GM18858 (cell line): Measurements from ENCODE around the gene GPRC6A.
"Not testable (repeated sequence)": the region's sequence is repeated elsewhere in the genome, so short reads cannot be mapped to it uniquely, and the experiment has no call there.

ENCODE experiments used
- ATAC-seq: cut with Tn5 transposase; IDR thresholded peaks from one replicate; pipeline ENCODE4 v1.9.1; 2021; ENCODE audit not compliant: unreplicated experiment

Gene GPRC6A, protein sequence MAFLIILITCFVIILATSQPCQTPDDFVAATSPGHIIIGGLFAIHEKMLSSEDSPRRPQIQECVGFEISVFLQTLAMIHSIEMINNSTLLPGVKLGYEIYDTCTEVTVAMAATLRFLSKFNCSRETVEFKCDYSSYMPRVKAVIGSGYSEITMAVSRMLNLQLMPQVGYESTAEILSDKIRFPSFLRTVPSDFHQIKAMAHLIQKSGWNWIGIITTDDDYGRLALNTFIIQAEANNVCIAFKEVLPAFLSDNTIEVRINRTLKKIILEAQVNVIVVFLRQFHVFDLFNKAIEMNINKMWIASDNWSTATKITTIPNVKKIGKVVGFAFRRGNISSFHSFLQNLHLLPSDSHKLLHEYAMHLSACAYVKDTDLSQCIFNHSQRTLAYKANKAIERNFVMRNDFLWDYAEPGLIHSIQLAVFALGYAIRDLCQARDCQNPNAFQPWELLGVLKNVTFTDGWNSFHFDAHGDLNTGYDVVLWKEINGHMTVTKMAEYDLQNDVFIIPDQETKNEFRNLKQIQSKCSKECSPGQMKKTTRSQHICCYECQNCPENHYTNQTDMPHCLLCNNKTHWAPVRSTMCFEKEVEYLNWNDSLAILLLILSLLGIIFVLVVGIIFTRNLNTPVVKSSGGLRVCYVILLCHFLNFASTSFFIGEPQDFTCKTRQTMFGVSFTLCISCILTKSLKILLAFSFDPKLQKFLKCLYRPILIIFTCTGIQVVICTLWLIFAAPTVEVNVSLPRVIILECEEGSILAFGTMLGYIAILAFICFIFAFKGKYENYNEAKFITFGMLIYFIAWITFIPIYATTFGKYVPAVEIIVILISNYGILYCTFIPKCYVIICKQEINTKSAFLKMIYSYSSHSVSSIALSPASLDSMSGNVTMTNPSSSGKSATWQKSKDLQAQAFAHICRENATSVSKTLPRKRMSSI

DNA sequence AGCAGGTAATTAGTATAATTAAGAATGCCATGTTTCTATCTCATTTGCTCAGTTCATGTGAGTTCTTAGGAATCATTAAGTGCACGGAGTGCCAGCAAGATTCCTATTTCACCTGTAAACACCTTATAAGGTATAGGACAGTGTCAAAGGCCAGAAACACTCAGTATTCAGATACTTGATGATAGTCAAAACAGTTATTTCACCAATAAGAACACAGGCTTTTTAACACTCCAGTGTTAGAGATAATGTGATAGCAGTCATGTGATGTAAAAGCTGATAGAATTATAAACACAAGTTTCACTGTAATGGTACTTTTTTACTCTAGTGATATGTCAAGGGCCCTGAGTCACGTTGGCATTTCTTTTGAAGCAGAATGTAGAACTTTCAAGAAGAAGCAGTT lies at the start of gene GPRC6A:
Gene GPRC6A (minus strand): TSS at position 101 of the 400 bp plus-strand sequence. CDS start 70 bp downstream, at position 31.
- ATAC-seq = no peak

DNA sequence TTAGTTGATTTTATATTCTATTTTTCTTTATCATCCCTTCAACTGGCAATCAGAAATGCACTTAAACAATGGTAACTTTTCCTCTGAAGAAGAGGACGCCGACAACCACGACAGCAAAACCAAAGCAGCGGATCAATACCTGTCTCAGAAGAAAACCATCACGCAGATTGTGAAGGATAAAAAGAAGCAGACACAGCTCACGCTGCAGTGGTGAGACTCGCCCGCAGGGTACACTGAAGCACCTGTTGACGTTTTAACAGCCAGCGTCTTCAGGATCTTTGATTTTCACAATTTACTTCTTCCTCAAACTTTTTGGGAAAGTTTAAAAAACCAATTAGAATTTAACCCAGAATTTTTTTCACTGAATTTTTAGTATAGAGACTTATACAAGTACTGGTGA lies 48.9 kb upstream of the GPRC6A start:
- ATAC-seq = no peak

DNA sequence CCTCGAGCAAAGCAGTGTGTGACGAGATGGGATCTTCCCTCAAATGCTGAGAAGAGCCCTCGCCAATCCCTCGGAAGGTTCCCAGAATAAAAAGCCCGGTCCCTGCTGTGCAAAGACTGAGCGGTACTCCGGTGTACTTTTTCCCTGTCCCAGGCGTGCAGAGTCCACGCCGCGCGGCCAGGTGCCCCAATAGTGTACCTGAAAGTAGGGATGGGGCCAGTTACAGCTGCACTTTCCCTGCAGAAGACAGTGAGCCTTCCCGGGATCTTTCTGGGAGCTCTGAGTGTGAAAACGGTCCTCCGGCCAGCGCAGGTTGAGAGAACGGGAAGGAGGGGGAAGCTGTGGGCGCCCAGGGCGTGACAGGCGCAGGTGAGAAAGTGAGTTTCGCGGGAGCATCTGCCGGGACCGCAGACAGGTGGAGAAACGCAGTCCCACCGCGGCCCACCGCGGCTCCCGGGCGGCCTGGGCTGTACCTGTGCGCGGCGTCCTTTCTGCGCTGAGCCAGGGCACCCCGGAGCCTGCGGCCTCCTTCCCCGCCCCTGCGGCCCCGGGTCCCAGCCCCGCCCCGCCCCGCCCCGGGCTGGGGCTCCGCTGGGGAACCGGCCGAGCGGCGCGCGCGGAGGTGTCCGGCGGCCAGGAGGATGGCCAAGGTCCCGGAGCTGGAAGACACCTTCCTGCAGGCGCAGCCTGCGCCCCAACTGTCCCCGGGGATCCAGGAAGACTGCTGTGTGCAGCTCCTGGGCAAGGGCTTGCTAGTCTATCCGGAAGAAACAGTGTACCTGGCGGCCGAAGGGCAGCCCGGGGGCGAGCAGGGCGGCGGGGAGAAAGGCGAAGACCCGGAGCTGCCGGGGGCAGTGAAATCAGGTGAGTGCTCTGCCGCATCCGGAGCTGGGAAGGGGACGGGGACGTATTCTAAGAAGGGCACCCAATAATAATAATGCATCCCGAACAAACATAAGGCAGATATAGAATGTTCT lies 48.0 kb upstream of the GPRC6A start, which contains the start of gene RFX6:
Gene RFX6 (plus strand): TSS at position 608 of the 977 bp plus-strand sequence. CDS start 34 bp downstream, at position 642.
- no peak for ATAC-seq

DNA sequence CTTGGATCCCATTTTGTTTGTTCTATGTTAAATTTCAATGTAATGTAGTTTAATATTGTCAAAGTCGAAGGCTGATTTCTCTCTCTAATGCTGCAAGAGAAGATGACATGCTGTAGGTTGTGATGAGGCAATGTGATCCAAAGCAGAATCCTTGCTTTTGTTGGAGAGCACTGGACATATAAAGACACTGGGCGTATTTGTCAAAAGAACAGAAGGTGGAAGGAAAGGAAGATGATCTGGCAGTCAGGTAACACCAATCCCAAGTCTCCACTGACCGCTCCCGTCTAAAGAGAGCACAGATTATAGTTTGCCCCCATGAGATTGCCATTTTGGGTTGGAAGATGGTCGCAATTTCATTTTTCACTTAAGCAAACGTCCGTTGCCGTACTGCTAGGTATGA lies 47.2 kb upstream of the GPRC6A start:
- ATAC-seq = no peak

DNA sequence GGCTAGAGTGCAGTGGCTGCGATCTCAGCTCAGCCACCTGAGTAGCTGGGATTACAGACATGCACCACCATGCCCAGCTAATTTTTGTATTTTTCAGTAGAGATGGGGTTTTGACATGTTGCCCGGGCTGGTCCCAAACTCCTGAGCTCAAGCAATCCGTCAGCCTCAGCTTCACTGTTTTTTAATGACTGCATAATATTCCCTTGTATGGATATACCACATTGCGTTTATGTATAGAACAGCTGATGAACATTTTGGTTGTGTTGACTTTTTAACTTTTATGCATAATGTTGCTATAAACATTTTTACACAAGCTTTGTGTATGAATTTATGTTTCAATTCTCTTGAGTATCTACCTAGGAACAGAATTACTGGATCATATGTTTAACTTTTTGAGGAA lies 43.9 kb upstream of the GPRC6A start:
- no peak for ATAC-seq

DNA sequence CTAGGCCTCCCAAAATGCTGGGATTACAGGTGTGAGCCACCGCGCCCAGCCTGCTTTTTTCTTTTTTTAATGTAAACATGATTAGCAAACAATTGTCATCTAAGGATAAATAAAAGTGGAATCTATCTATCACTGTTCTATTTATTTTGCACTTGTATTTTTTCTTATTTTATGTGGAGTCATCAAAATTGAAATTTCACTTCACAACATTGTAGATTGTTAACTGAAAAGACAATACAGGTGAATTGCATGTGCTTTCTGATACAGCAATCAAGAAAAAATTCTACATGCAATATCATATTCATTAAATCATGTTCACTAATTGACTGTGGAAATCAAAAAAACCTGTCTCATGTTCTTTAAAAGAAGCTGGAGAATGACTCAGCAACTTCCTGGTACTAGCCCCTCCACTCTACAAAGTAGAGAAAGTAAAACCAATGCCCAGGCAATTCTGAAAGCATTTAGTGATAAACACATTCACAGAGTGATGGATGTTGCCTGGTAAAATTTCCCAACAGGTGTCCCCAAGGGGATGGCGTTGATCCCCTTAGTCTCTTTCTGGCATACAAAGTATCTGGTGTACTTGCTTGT lies 37.5 kb upstream of the GPRC6A start:
- peak; percentile 61 for ATAC-seq

DNA sequence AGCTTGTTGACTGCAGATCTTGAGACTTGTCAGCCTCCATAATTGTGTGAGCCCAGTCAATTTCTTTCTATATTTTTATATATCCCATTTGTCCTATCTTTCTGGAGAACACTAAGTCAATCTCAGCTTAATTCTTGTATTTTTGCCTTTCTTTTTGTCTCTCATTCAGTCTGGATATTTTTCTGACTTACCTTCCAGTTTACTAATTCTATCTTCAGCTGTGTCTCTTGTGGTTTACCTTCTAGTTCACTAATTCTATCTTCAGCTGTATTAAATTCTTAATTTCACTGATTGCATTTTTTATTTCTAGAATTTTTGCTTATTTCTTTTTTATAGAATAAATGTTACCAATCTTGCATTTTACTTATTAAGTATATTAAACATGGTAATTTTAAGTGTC lies 30.4 kb upstream of the GPRC6A start:
- no peak for ATAC-seq

DNA sequence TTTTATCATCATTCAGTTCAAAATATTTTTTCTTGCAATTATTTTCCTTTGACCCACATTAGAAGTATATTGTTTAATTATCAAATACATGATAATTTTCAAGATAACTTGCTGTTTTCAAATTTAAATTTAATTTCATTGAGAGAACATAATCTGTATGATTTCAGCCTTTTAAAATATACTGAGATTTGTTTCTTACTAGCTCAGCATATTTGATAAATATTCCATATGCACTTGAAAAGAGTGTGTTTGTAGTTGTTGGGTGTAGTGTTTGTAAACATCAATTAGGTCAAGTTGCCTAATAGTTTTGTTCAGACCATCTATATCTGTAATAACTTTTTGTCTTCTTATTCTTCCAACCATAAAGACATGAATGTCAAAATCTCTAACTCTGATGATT lies 29.2 kb upstream of the GPRC6A start:
- ATAC-seq = no peak

DNA sequence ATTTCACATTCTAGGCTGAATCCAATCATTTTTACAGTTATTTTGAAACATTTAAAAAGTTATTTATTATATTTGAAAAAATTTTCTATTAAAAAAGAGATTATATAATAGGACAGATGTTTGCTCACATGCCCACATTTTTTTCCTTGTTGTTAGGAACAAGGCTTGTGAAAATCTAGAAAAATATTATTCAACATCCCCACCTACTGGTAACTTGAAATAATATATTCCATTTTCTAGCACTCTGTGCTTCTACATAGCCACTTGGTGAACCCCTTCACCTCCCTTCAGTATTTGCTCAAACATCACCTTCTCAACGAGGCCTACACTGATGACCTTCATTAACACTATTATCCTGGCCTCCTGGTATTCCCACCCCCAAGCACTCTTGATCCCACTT lies 18.3 kb upstream of the GPRC6A start:
- peak; percentile 65 for ATAC-seq

DNA sequence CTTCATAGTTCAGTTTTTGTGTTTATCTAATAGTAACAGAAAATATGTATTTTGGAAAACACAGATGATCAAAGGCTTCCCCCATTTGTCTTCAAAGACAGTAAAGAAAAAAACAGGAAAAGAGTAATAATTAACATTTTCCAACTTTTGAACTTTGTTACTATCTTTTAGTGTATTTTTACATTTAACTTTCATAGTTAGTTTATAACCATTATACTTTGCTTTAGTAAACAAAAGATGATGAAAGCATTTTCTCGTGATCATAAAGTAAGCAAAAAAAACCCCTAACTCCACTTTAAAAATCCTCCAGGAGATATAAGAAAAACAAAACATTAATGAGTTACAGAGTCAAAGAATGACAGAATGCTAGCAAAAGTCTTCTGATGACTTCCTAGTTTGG lies 13.6 kb upstream of the GPRC6A start:
- no peak for ATAC-seq

DNA sequence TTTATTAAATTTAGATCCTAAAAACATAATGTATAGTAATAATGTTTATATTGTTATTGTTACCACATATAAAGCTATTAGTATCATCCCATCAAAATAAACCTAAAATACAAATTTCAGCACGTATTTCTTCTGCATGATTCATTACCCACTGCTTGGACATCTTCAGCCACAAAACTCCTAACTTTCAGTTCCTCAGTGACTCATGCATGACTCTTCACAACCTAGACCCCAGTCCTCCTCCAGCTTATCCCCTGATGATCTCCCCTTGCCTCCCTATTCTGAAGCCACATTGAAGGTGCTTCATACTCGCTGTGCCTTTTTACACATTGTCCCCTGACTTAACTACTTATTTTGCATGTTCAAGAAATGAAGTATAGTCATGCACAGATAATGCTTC lies 11.2 kb upstream of the GPRC6A start:
- no peak for ATAC-seq

DNA sequence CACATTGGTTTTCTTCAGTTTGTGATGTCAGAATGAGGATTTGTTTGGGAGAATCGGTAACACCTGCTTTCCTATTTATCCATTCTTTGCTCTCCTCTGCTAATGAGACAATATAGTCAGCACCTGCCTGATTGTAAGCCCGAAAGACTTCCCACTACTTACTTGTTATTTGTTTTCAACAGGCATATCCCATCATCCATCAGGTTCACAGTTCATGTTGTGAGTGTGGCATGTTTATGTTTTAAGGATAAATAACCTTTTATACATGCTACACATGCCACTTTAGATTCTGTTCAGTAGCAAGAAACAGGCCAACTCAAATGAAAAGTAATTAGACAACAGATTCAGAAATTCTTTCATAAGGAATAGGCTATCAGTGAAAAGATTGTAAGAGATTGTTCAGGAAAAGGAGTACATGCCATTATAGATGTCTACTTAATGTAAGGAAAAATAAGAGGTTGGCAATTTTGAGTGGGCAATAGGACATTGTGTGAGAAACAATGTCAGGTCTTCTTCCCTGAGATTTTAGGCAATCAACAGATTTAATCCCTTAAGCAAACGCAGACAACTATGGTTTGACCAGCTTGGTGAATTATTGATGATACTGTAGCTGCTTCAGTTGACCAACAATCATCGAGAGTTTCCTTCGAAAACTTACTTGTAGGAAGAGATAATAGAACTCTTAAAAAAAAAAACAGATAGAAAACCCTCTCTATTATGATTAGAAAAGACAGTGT lies 7.9 kb upstream of the GPRC6A start:
- no peak for ATAC-seq

DNA sequence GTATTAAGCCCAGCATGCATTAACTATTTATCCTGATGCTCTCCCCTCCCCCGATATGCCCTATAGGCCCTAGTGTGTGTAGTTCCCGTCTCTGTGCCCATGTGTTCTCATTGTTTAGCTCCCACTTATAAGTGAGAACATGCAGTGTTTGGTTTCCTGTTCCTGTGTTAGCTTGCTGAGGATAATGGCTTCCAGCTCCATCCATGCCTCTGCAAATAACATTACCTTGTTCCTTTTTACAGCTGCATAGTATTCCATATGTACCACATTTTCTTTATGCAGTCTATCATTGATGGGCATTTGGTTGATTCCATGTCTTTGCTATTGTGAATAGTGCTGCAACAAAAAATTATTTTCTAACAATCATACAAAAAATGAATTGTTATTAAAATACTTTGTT lies 5.6 kb upstream of the GPRC6A start:
- ATAC-seq = not testable (repeated sequence)

DNA sequence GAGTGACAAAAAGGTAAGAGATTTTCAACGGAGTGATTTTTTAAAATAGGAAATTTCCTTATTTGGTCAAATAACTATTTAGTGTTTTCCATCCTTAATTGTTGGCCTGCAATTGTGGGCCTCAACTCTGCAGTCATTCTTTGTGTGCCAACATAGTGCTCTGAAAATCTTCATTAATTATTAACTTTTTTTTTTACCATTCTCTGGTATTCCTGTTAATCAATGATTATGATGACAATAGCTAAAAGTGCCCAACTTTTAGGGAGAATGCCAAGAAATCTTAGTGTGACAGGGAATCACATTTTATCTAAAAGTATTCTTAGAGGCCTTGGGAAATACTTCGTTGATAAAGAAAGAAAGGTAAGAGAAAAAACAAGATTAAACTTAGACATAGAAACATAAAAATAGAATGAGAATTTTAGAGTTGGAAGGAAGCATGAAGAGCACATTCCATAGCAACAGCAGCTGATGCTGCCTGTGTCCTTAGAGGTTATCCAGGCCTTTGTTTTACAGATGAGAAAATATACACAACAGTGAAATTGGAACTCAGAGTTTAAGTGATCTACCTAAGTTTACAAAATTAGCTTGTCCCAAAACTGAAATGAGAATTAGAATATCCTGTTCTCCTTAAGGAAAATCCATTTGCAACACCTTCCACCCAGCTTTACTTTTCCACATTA lies 1.2 kb downstream of the GPRC6A start:
- ATAC-seq = no peak

DNA sequence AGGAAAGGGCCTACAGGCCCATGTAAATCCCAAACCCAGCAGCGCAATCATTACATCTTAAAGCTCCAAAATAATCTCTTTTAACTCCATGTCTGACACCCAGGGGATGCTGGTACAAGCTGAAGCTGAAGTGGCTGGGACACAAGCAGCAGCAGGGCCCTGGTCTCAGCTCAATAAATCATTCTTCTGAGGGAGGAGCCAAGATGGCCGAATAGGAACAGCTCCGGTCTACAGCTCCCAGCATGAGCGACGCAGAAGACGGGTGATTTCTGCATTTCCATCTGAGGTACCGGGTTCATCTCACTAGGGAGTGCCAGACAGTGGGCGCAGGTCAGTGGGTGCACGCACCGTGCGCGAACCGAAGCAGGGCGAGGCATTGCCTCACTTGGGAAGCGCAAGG lies 12.5 kb downstream of the GPRC6A start:
- not testable (repeated sequence) for ATAC-seq

DNA sequence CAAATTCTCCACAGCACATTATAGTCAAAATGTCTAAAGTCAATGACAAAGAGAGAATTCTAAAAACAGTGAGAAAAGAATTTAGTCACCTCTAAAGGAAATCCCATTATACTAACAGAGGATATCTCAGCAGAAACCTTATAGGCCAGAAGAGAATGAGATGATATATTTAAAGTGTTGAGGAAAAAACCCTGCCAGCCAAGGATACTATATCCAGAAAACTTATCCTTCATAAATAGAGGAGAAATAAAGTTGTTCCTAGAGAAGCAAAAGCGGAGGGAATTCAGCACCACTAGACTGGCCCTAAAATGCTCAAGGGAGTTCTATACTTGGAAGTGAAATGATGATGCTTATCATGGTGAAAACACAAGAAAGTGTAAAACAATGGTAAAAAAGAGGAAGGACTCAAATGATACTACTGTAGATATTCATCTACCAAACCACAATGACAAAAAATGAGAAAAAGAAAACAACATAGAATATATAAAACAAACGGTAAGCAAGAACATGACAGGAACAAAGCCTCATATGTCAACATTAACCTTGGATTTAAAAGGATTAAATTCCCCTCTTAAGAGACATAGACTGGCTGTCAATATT lies 16.7 kb downstream of the GPRC6A start:
- no peak for ATAC-seq

DNA sequence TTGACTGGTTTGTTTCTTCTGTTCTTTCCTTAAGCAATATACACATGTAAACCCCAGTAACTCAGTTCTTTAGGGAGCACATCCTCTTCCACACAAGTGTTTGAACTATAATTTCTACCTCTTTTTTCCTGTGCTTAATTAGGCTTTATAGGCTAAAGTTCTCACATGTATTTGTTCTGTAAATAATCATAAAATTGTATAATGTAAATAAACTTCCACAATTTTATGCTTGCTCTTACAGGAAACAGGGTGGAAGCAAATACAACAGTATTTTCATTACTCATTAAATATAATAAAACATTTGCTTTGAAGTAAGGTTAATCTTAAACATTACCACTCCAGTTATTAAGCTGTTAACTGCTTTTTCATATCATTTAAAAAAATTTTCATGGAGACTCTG lies 26.9 kb downstream of the GPRC6A start:
- ATAC-seq = no peak

DNA sequence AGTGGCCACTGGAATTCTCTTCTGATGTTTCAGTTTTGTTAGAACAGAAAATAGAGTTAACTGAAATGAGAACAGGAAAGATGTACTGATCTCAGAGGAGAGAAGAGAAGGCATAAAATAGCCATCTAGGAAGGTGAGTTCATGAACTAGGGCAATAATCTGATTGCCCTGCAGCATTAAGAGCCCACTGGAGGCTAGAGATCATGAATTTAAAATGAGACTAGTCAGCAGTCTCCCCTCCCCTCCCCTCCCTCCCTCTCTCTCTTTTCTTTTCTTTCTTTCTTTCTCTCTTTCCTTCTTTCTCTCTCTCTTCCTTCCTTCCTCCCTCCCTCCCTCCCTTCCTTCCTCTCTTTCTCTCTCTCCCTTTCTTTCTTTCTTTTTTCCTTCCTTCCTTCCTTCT lies 28.9 kb downstream of the GPRC6A start:
- ATAC-seq = no peak

DNA sequence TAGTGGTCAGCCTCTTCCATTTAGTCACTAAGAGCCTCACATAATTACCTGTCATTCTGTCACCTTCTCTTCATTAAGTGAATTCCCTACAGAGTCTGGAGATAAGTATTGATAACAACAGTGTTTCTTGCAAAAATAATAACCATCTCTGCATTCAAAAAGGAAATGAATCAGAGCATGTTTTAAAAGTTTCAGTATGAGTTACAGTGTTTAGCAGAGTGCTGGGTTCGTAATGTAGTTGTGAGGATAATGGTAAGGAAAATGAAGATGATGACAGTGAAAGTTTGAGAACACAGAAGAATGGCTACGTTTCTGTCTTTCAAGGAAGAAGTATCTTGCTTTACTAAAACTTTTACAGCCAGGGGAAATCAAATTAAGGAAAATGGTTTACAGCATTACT lies 31.3 kb downstream of the GPRC6A start:
- ATAC-seq = no peak
